CD4-positive, alpha-beta T cell treated with Interleukin-2 at 100 ng/mL for 4 hours (primary cell): ENCODE data around the gene PLCXD3.

ENCODE experiments used
- DNase-seq: peaks from one replicate; pipeline ENCODE4 v3.0.0-alpha.2; 2020; ENCODE audit warnings: low spot score

The PLCXD3 gene

DNA sequence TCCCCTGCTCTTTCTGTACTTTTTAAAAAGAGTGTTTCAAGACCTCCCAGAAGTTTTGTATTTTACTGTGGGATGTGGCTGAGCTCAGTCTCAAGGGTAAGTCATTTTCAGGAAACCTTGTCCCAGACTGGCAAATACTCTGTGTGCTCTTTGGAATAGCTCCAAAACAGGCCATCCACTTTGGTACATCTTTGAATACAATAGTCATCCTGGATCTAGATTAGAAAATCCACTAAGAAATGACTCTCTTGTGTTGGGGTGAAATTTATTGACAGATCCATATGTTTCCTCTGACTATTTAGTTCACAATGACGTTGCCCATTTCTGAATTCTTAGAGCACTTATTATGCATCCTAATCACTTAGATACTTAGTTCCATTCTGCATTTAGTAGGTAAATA lies 95.2 kb downstream of the PLCXD3 start:
- DNase-seq: no peak

DNA sequence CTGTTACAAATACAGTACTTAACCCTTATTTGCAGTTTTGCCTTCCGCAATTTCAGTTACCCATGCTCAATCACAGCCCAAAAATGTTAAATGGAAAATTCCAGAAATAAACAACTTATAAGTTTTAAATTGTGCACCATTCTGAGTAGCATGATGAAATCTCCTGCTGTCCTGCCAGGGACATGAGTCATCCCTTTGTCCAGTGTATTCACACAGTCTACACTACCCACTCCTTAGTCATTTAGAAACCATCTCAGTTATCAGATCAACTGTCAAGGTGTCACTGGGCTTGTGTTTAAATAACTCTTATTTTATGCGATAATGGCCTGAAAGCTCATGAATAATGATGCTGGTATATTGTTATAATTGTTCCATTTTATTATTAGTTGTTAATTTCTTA lies 95.8 kb downstream of the PLCXD3 start:
- DNase-seq: no peak

DNA sequence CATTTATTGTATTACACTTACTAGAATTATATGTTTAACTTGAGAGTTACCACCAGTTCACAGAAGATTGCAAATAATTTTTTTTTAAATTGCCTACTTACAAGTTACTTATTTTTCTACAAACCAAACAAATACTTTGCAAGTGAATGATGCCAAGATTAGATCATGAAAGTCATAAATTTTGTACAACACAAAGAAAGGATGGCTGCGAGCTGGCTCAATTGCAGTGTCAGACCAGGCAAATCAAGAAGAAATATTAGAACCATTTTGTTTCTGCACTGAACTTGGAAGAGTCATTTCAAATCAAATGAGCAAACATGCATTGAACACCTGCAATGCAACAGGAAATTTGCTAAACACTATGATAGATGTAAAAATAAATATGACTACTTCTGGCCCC lies 97.3 kb downstream of the PLCXD3 start:
- DNase-seq: no peak

DNA sequence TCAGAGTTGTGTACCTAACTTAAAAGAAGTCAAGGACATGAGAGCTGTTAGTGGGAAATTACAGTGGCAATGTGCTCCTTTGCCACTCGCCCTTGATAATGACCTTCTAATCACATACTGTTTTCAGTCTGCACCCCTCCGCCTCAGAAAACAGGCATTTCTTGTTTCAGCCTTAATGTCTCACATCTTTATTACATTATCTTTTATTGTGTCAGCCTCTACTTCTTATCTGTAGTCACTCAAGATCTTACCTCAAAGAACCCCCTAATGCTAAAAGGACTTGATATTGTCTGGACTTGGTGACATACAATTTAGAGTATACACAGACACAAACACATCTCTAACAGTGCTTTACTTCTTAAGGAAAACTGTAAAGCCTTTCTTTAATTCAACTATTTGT lies 97.9 kb downstream of the PLCXD3 start:
- no peak for DNase-seq

DNA sequence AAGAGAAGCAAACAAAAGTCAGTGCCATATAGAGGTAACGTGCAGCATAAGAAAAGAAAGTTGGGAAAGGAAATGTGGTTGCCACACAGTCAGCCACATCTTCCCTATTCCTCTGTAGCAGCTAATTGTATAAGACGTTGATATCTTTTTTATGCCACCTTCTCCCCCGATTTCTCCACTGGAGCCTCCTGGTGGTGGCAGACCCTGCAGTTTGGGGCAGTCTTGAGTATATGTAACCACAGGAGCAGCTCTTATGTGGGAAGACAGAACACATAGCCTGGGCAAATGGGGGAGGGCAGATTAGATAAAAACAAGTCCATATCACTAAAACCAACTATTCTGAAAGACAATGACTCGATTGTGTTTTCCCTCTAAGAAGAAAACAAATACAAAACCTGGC lies 99.7 kb downstream of the PLCXD3 start:
- no peak for DNase-seq

DNA sequence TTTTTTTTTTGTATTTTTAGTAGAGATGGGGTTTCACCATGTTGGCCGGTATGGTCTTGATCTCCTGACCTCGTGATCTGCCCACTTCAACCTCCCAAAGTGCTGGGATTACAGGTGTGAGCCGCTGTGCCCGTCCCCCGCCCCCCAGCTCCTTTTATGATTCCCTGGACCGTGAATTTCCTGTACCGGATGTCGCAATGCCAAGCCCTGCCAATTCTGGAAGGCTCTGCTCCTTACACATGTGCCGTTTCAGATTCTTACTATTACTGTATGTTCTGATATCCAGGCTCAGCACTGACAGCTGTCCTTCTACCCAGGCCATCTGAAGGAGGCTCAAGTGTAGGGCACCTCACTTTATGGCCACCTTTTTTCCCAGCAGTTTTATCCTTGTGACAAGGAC lies 100.1 kb downstream of the PLCXD3 start:
- no peak for DNase-seq

DNA sequence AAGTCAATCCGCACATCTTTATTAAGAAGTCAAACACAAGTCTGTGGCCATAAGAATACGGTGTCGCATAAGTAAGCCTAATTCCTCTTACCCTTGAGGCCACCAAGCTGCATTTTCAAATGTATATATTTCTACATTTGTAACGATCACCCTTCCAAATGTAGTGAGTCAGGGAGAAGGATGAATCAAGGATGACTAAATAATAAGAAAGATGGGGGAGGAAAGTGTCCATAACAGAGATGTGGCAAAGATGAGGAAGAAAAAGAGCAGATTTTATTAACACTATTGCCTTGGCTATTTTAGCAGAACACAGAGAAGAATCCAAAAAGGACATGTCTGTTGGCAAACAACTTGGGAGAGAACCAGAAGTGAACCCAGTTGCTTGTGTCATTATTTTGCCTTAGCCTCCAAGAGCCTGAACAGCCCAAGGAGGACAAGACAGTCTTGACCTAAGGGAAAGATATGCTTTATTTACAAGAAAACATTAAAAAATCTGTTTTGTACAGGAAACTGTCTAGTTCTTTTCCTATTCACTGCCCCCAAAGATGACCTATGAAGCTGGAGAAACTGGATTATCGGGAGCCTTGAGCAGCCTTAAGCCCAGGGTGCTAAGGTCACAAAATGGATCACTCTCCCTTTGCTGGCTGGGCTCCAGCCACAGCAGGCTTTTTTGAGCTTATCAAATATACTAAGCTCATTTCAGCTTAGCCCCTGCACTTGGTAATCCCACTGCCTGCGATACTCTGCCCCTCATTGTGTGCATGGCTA lies 101.5 kb downstream of the PLCXD3 start:
- DNase-seq: no peak

DNA sequence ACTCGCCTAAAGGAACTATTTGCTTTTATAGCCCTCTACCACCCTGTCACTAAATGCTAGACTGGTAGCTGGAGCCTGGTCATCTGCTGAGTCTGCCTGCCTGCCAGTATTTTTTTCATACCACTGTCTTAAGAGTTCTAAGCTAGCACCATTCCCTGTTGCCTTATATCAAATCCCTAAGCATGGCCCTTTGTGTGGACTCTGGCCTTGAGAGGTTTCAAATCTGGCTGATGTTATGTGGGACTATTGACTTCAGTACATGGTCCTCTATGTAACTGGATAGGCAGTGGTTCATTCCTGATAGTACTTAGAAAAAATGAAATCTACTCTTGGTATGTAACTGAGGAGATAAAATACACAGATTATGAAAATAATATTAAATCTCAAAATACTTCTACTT lies 103.5 kb downstream of the PLCXD3 start:
- no peak for DNase-seq

DNA sequence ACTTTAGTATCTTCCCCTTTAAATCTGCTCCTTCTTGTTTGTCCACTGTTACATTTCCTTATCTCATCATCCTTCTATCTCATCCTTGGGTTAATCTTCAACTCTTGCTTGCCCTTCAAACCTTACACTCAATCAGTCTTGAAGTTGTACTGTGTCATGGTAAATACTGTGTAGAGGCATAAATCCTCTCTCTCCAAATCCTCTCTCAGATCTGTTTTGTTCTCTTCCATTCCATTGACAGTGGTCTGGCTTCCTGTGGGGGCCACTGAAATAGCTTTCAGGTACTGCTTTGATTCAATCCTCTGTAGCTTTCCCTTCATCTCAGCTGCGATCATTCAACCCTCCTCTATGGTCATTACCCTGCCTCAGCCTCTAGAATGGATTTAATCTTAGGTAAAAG lies 104.0 kb downstream of the PLCXD3 start:
- DNase-seq: no peak

DNA sequence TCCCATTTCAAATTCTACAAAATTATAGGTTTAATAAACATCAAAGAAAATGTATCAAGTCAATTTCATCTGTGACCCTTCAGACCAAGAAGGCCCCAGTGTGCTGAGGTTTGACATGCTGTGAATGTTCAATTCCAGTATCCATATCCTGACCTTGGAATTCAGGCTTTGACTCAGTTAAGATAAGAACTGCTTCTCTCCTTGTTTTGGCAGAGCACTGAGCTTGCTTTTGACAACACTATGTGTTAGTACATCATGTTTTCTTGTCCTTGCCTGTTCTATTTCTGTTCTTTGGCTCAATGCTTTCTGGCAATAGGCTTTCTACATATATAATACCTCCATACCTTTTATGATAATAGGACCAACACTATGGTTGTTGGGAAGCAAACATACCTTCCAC lies 105.6 kb downstream of the PLCXD3 start:
- DNase-seq: no peak

DNA sequence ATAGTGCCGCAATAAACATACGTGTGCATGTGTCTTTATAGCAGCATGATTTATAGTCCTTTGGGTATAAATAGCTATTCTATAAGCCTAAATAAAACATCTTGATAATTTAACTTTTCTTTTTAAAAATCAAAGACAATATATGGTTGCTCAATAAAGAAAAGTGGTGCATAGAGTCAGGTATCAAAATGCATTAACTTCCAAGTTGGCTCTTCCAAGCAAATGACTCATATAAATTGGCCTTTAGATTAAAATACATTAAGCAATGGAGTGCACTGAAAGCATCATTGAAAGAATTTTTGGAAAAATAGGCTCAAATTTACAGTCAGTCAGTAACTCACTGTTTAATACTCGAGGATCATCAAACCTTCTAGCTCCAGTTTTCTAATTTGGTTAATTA lies 106.6 kb downstream of the PLCXD3 start:
- no peak for DNase-seq

DNA sequence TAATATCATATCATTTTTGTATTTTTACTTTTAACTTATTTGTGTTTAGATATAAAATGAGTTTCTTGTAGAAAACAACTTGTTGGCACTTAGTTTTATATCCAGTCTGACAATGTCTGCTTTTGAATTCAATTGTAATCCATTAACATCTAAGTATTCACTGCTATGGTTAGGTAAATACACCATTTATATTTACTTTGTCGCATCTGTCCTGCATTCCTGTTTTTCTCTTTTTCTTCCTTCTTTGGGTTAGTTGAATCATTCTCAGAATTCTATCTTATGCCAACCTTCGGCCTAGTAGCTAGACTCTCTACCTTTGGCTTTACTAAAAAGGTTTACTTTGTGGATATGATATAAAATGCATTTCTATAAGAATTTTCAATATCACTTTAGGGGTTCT lies 107.6 kb downstream of the PLCXD3 start:
- no peak for DNase-seq

DNA sequence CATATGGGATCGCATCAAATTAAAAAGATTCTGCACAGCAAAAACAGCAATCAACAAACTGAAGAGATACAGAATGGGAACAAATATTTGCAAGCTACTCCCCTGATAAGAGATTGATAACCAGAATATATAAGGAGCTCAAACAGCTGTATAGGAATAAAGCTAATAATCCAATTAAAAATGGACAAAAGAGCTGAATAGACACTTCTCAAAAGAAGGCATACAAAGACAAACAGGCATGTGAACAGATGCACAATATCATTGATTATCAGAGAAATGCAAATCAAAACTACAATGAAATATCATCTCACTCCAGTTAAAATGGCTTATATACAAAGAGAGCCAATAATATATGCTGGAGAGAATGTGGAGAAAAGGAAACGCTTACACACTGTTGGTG lies 110.6 kb downstream of the PLCXD3 start:
- no peak for DNase-seq

DNA sequence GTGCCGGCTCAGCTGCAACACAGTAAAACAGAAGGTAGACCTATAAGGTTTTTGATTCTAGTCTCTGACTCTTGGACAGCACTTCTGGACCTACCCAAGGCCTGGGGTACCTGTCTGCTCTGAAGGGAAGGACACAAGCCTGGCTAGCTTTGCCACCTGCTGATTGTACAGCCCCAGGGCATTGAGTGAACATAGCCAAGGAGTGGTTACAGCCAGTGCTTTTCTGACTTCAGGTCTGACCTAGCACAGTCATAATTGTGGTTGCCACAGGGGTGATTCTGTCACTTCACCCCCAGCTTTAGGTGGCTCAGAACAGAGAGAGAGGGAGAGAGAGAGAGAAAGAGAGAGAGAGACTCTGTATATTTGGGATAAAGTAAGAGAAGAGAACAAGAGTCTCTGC lies 118.4 kb downstream of the PLCXD3 start:
- no peak for DNase-seq

DNA sequence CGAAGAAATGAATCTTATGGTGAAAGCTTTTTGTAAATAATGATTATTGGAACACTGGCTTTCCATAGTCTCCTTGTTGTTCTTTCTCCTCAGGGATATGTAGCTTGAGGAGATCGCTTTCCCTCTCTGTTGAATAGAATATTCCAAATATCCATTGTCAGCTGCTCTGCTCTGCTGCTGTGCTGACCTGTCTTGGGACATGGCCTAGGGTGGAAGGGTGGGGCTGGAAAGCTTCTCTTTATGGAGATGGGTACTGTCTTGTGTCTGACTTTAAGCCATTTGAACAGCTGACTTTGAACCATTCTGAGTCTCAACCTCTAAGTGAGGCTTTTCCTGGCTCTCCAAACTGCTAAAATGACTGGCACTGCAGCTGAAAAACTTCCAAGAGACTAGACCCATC lies 135.8 kb downstream of the PLCXD3 start:
- DNase-seq: no peak

DNA sequence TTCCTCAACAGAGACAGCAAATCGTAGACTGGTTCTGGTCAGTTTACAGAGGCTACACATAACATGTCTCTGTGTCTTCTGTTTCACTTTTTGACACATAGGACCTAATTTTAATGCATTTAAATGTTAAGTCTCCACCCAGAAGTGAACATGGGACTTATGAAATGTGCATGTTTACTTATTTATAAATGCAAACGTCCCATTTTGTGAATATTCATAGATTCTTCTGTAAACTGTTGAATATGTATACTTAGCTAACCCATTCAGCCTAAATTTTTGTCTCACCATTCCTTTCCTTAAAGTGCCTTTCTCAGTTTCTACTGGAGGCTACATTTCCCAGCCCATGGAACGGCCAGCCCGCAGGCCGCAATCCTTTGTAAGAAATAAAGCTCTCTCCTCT lies 137.2 kb downstream of the PLCXD3 start:
- DNase-seq: no peak

DNA sequence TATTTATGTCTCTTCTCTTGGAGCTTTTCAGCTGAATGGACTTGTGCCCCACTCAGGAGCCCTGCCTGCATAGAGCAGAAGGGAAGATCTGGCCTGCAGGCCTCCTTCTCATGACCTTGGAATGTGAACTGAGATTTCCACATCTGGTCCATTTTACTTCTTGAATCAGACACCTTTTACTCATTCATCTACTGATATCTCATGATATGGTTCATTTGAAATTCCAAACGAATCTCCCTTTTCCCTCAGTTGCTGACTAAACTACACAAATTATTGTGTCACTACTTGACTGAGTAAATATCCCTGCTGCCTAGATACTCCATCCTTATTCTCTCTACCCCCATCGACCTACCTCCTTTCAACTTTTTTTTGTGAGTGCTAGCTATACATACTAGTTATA lies 138.7 kb downstream of the PLCXD3 start:
- no peak for DNase-seq

DNA sequence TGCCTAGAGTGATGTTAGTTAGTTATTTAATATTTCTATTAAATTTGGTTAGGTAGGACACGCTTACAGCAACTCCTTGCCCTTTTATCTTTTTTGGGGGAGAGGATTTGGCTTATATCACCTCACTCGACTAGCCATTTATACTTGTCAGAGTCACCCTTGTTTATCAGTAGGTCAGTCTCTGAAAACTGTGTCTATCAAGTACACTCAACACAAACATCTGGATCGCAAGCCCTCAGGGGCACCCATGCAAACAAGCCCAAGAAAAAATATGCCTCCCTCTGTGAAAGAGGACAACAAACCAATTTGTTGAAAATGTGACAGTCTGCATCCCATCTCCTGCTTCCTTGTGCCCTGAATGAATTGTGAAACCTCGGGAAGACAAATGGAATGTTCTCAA lies 139.9 kb downstream of the PLCXD3 start:
- no peak for DNase-seq

DNA sequence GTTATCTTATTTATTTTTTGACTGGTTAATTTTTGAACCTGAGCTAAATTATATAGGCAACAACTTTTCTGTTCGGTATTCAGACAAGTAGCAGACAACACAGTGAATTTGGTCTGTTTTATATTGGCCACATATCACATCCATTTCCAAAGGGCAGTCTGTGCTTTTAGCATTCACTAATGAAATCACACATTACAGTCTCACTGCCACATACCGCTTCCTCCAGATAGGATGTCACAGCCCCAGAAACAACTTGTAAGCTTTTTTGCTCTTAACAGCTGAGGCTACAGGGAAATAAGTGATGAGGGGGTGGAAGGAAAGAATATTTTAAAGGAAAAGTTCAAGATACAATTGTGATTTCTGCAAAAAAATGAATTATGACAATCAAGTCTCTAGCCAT lies 140.6 kb downstream of the PLCXD3 start:
- no peak for DNase-seq

DNA sequence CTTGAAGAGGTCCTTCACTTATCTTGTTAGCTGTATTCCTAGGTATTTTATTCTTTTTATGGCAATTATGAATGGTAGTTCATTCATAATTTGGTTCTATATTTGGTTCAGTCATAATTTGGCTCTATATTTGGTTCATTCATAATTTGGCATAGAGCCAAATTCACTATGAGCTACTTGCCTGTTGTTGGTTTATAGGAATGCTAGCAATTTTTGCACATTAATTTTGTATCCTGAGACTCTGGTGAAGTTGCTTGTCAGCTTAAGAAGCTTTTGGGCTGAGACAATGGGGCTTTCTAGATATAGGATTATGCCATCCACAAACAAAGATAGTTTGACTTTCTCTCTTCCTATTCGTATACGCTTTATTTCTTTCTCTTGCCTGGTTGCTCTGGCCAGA lies 142.2 kb downstream of the PLCXD3 start:
- no peak for DNase-seq

DNA sequence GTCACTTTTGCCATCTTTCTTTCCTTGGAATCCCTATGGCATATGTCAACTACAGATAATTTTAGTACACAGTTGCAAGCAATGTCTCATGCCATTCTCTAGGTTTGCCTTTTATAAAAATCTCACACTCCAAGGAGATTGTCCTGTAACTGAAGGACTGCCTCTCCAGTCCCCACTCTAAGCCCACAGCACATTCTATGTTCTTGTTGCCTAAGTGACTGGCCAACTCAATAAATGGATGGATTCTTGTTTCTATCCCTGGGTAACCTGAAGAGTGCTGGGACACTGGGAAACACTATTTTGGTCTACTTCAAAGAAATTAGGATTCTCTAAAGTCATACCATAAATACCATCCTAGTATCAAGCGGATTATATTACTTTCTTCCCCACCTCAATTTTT lies 145.0 kb downstream of the PLCXD3 start:
- DNase-seq: no peak

DNA sequence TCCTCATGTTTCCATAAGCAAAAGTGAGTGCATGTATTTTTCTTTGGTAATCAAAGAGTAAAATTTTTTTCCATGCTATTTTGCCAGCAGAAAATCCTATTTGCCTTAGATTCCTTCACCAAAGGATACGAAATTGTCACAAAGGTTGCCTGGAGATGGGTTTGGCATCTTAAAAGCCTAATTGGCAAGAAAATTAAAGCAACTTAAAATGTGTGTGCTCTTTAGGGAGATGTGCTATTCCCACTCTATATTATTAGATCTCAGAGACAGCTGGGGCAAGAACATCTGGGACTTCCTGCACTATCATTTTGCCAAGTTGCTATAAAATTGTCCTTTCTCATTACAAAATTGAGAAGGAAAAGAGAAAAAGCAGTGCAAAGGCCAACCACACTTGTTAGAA lies 146.1 kb downstream of the PLCXD3 start:
- no peak for DNase-seq

DNA sequence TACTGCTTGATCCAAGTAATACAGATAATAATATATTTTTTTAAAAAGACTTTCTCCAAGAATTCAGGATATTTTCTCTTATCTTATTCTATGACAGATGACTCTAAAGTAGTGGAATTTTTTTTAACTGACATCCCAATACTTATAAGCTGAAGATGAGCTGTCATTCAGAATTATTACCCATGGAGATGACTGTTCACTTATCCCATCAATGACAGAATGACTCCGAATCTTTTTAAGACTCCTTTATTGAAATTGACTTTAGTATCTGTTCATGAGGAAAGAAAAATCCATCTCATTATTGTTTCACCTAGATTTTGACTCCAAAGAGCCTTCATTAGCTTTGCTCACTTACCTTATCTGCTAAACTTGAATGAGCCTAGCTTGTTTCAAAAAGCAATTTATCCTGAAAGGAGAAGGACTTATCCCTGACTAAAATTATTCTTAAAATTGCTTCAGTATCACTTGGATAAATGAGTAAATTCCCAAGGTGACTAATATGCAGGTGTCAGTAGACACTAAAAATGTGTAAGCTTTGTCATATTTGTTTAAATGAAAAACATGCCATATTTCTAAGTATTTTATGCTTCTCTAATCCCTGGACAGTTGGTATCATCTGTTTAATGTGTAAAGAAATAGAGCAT lies 146.9 kb downstream of the PLCXD3 start:
- no peak for DNase-seq

DNA sequence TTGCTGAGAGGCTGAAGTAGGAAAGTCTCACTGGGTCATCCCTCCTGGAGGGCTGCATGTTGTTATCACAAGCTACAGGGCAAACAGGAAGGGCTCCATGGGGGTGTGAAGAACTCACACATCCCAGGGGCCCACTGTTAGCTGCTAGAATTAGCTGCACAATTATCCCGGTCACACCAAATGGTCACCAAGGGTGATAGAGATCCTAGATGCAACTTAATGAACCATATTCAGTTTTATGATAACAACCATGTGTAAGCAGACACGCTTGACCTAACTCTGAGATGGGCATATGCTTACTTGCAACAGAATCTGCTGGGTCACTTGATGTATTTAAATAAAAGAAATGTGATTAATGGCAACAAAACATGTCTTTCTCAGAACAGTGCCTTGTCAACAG lies 153.6 kb downstream of the PLCXD3 start:
- no peak for DNase-seq
